ENCODE results near the gene DNAH8. TPM values are rescaled to one million over a fixed set of nuclear protein-coding genes. Genes with fewer than 3 reads are reported as not detected.

The DNAH8 gene
- total RNA-seq, 4 donors from 2014 or later = not detected

DNA sequence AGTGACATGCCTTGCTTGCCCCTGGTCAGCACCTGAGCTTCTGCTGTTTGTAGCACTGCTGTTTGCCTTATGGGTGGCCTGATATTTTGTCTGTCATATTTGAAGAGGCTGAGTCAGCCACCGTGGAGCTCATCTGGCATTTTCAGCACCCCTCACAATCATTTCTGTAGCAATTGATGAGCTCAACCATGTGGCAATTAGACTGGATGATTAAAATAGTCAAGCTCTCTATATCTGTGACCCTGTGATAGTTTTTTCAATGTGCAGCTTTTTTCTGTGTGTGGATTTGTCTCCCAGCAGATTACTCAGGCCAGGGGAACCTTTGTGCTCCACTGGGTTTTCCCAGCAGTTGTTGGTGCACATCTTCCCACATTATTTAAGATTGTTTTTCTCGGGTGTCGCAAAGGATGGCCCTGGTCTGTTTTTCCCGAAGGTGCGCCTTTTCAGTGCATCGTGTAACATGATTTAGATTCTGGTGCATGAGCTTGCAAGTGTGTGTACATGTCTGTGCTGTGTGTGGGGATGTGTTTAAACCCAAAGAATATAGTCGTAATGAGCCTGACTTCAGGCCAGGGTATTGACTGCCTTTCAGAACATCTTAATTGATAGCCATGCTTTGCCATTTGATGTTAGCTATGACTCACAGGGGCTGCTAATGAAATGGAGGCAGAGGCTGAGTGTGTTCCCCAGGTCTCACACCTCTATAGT is 301.9 kb downstream of the DNAH8 start:
- ATAC-seq (no peak), DNase-seq (no peak)
- H3K36me3 ChIP-seq = no peaks in the 10 kb centered on the region
- no peak for TF ChIP-seq POLR2A (IDR thresholded peaks at IDR 0.05)
- TF ChIP-seq, protein P1, sequence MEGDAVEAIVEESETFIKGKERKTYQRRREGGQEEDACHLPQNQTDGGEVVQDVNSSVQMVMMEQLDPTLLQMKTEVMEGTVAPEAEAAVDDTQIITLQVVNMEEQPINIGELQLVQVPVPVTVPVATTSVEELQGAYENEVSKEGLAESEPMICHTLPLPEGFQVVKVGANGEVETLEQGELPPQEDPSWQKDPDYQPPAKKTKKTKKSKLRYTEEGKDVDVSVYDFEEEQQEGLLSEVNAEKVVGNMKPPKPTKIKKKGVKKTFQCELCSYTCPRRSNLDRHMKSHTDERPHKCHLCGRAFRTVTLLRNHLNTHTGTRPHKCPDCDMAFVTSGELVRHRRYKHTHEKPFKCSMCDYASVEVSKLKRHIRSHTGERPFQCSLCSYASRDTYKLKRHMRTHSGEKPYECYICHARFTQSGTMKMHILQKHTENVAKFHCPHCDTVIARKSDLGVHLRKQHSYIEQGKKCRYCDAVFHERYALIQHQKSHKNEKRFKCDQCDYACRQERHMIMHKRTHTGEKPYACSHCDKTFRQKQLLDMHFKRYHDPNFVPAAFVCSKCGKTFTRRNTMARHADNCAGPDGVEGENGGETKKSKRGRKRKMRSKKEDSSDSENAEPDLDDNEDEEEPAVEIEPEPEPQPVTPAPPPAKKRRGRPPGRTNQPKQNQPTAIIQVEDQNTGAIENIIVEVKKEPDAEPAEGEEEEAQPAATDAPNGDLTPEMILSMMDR (IDR thresholded peaks at IDR 0.05 in 4 of 5, conservative IDR thresholded peaks at IDR 0.05 in 1 of 5) = no peak
- H3K27me3 ChIP-seq = no peaks in the 10 kb centered on the region
- in situ Hi-C loops (cut with MboI; ENCODE audit: low sequenced_read_pairs in 4 of 4) (no loop called here), intact Hi-C loops (cut with DNase I; ENCODE audit: low total_unique reads) (no loop called here)
- no peaks in the 10 kb centered on the region for H3K4me1 ChIP-seq
- H3K27ac ChIP-seq = no peak overlapping the region
- no peak overlapping the region for H3K4me3 ChIP-seq
- H3K9me3 ChIP-seq = no peaks in the 10 kb centered on the region

DNA sequence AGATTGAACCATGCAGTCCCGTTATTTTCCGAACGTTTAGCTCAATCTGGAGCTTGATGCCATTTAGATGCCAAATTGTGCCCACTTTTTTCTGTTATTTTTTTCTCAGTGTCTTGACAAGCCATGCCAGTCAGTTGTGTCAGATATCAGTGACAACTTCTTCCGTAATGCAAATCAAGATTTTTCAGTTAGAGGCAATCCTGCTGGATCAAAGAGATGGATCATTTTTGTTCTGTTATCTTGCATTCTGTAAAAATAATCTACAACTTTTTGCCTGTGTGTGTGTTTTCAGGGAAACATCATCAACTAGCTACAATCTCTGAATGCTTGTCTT is 302.4 kb downstream of the DNAH8 start:
- H3K36me3 ChIP-seq = no peaks in the 10 kb centered on the region
- H3K4me3 ChIP-seq = no peak overlapping the region
- H3K27me3 ChIP-seq = no peaks in the 10 kb centered on the region
- no peak overlapping the region for H3K27ac ChIP-seq
- TF ChIP-seq, protein P1 (IDR thresholded peaks at IDR 0.05 in 4 of 5, conservative IDR thresholded peaks at IDR 0.05 in 1 of 5) = no peak
- no peak for TF ChIP-seq POLR2A (IDR thresholded peaks at IDR 0.05)
- H3K4me1 ChIP-seq = no peaks in the 10 kb centered on the region
- no peaks in the 10 kb centered on the region for H3K9me3 ChIP-seq
- in situ Hi-C loops (cut with MboI; ENCODE audit: low sequenced_read_pairs in 4 of 4) (no loop called here), intact Hi-C loops (cut with DNase I; ENCODE audit: low total_unique reads) (no loop called here)
- DNase-seq (no peak), ATAC-seq (no peak)

DNA sequence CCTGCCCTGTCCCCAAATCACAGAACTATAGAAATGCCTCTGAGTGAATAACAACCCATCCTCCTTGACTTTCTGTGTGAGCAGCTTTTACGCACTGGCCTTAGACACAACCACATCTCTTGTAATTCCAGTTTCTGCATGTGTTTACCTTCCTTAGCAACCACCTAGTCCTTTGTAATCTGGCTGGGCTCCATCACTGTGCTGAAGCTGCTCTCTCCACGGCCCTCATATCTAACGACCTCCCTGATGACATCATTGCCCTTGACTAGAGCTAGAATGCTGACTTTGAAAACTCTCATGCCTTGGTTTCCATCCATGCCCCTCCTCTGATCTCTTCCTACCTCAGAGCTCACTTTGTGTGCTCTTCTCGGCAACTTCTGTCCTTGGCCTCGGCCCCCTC is 303.0 kb downstream of the DNAH8 start:
- in situ Hi-C loops (cut with MboI; ENCODE audit: low sequenced_read_pairs in 4 of 4) (no loop called here), intact Hi-C loops (cut with DNase I; ENCODE audit: low total_unique reads) (no loop called here)
- ATAC-seq (no peak), DNase-seq (no peak)
- H3K4me3 ChIP-seq = no peak overlapping the region
- no peaks in the 10 kb centered on the region for H3K27me3 ChIP-seq
- H3K4me1 ChIP-seq = no peaks in the 10 kb centered on the region
- TF ChIP-seq, protein P1 (IDR thresholded peaks at IDR 0.05 in 4 of 5, conservative IDR thresholded peaks at IDR 0.05 in 1 of 5) = no peak
- TF ChIP-seq POLR2A (IDR thresholded peaks at IDR 0.05) = no peak
- H3K27ac ChIP-seq = no peak overlapping the region
- no peaks in the 10 kb centered on the region for H3K36me3 ChIP-seq
- no peaks in the 10 kb centered on the region for H3K9me3 ChIP-seq

DNA sequence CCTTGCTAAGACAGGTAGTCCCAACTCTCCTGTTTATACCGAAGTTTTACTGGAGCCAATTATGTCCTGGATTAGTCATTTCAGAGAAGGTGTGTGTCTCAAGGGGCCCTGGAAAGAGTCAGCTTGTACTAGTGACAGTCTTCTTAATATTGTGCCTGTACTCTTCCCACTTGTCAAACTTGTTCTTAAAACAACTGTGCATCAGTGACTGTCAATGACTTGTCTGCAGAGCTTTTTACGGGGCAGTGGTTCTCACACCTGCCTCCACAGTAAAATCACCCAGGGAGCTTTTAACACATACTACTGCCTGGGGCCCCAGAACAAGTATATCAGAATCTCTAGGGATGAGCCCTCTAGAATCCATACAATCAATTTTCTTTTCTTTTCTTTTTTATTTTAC is 305.0 kb downstream of the DNAH8 start:
- DNase-seq (no peak), ATAC-seq (no peak)
- no peak overlapping the region for H3K4me3 ChIP-seq
- no peaks in the 10 kb centered on the region for H3K4me1 ChIP-seq
- no peaks in the 10 kb centered on the region for H3K27me3 ChIP-seq
- in situ Hi-C loops (cut with MboI; ENCODE audit: low sequenced_read_pairs in 4 of 4) (no loop called here), intact Hi-C loops (cut with DNase I; ENCODE audit: low total_unique reads) (no loop called here)
- H3K9me3 ChIP-seq = no peaks in the 10 kb centered on the region
- no peak overlapping the region for H3K27ac ChIP-seq
- H3K36me3 ChIP-seq = no peaks in the 10 kb centered on the region
- no peak for TF ChIP-seq POLR2A (IDR thresholded peaks at IDR 0.05)
- TF ChIP-seq, protein P1 (IDR thresholded peaks at IDR 0.05 in 4 of 5, conservative IDR thresholded peaks at IDR 0.05 in 1 of 5) = no peak

DNA sequence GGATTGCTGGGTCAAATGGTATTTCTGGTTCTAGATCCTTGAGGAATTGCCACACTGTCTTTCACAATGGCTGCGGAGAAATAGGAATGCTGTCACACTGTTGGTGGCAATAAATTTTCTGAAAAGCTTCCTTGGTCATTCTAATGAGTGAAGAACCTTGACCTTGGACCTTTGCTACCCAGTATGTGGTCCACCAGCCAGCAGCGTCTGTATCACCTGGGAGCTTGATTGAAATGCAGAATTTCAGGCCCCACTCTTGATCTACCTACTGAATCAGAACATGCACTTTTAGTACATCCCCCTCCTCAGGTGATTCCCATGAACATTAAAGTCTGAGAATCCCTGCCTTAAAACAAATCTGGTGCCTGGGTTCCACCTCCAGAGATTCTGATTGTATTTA is 305.9 kb downstream of the DNAH8 start:
- TF ChIP-seq, protein P1 (IDR thresholded peaks at IDR 0.05 in 4 of 5, conservative IDR thresholded peaks at IDR 0.05 in 1 of 5) = no peak
- no peak for TF ChIP-seq POLR2A (IDR thresholded peaks at IDR 0.05)
- no peak for ATAC-seq
- Histone ChIP-seq H3K36me3 (no peaks in the 10 kb centered on the region), H3K9me3 (no peaks in the 10 kb centered on the region), H3K27me3 (no peaks in the 10 kb centered on the region), H3K27ac (no peak overlapping the region), H3K4me3 (no peak overlapping the region), H3K4me1 (no peaks in the 10 kb centered on the region)
- intact Hi-C loops (cut with DNase I; ENCODE audit: low total_unique reads) = no loop called here
- in situ Hi-C loops (cut with MboI; ENCODE audit: low sequenced_read_pairs in 4 of 4) = no loop called here
- DNase-seq = no peak

Measured in gastrocnemius medialis (tissue), 4 donors.